ENCODE data around the gene PPM1F.

The PPM1F gene

GRCh38 chr22:21952586-21953571, at the start of gene PPM1F:
TSS of gene PPM1F (minus strand) at chr22:21952848. CDS start at chr22:21946048, 6,800 bp downstream.
- Histone ChIP-seq H3K27ac (ENCODE audit: low read length) (no peak within 1 kb of the TSS), H3K9me3 (ENCODE audit: insufficient read depth, low read length) (no peaks in the 10 kb centered on the region), H3K27me3 (ENCODE audit: low read depth, low read length) (no peaks in the 10 kb centered on the region), H3K4me1 (ENCODE audit: low read length) (peaks cover 5% of the 10 kb centered on the region; the same call in 1 of the 2 replicates), H2AFZ (ENCODE audit: low read depth, low read length) (peak within 1 kb of the TSS; percentile 78; the same call in 1 of the 2 replicates), H3K79me2 (ENCODE audit: low read length) (peaks cover 6% of the 10 kb centered on the region; the same call in 1 of the 2 replicates), H3K36me3 (replicated peaks; ENCODE audit: low read depth, low read length) (no peaks in the 10 kb centered on the region), H3K4me3 (ENCODE audit: low read length) (peak within 1 kb of the TSS; percentile 96), H3K9ac (ENCODE audit: low read length) (peak within 1 kb of the TSS; percentile 87), H4K20me1 (ENCODE audit: insufficient read depth, low read length) (0 out of 2 replicates have a peak, but pooled peaks cover 2% of the 10 kb centered on the region), H3K4me2 (ENCODE audit: low read length) (peak within 1 kb of the TSS; percentile 86)
- TF ChIP-seq CTCF (IDR thresholded peaks at IDR 0.05; ENCODE audit: low read depth, low read length) (peak; percentile 84), EZH2phosphoT487 (IDR thresholded peaks at IDR 0.05; ENCODE audit: low read depth) (no peak)

- Histone ChIP-seq H3K4me1 (ENCODE audit: low read length) (no peaks in the 10 kb centered on the region), H3K36me3 (replicated peaks; ENCODE audit: low read depth, low read length) (no peaks in the 10 kb centered on the region), H3K27ac (ENCODE audit: low read length) (no peak overlapping the region), H3K27me3 (ENCODE audit: low read depth, low read length) (peaks cover 16% of the 10 kb centered on the region), H3K79me2 (ENCODE audit: low read length) (no peaks in the 10 kb centered on the region), H2AFZ (ENCODE audit: low read depth, low read length) (no peak overlapping the region), H3K4me2 (ENCODE audit: low read length) (no peak overlapping the region), H3K9ac (ENCODE audit: low read length) (no peak overlapping the region), H4K20me1 (ENCODE audit: insufficient read depth, low read length) (no peaks in the 10 kb centered on the region), H3K4me3 (ENCODE audit: low read length) (no peak overlapping the region), H3K9me3 (ENCODE audit: insufficient read depth, low read length) (no peaks in the 10 kb centered on the region)
- TF ChIP-seq CTCF (IDR thresholded peaks at IDR 0.05; ENCODE audit: low read depth, low read length), result no peak
- no peak for TF ChIP-seq EZH2phosphoT487 (IDR thresholded peaks at IDR 0.05; ENCODE audit: low read depth)
Observed at GRCh38 chr22:22001664-22002525, 49.2 kb upstream of the PPM1F start.

GRCh38 chr22:21998595-21999247, 46.1 kb upstream of the PPM1F start:
- no peak overlapping the region for H3K4me2 ChIP-seq (ENCODE audit: low read length)
- TF ChIP-seq CTCF (IDR thresholded peaks at IDR 0.05; ENCODE audit: low read depth, low read length), result no peak
- no peak for TF ChIP-seq EZH2phosphoT487 (IDR thresholded peaks at IDR 0.05; ENCODE audit: low read depth)
- H3K27ac ChIP-seq (ENCODE audit: low read length), result no peak overlapping the region
- no peaks in the 10 kb centered on the region for H3K9me3 ChIP-seq (ENCODE audit: insufficient read depth, low read length)
- no peak overlapping the region for H2AFZ ChIP-seq (ENCODE audit: low read depth, low read length)
- H3K4me3 ChIP-seq (ENCODE audit: low read length), result no peak overlapping the region
- H4K20me1 ChIP-seq (ENCODE audit: insufficient read depth, low read length), result no peaks in the 10 kb centered on the region
- H3K4me1 ChIP-seq (ENCODE audit: low read length), result no peaks in the 10 kb centered on the region
- no peaks in the 10 kb centered on the region for H3K79me2 ChIP-seq (ENCODE audit: low read length)
- peaks cover 16% of the 10 kb centered on the region for H3K27me3 ChIP-seq (ENCODE audit: low read depth, low read length)
- H3K9ac ChIP-seq (ENCODE audit: low read length), result no peak overlapping the region
- no peaks in the 10 kb centered on the region for H3K36me3 ChIP-seq (replicated peaks; ENCODE audit: low read depth, low read length)

Measured in OCI-LY3 (cell line).